PC-3 (cell line): ENCODE results near the gene PHF24. TPM values are rescaled to one million over a fixed set of nuclear protein-coding genes. Genes with fewer than 3 reads are reported as not detected.

ENCODE experiments used
- ATAC-seq: fragments of 200-7000 bp; cut with Tn5 transposase; 2 replicates; pipeline ENCODE4 v1.9.1; 2020; ENCODE audit warnings: mild to moderate bottlenecking, moderate library complexity
- BruUV-seq: library from RNA; stranded (reverse); fragments of 400-500 nt; replicated peaks from 2 replicates; lab custom pipeline; 2021; lab: Mats Ljungman, UMichigan
- CTCF ChIA-PET: fragments of 300-600 bp; sonication (Branson Sonifier 250); formaldehyde crosslinking; loops from one replicate; lab custom pipeline; 2022; ENCODE audit warnings: antibody characterized with exemption; lab: Charles Lee
- POLR2A ChIA-PET: fragments of 300-600 bp; sonication (Branson Sonifier 250); formaldehyde crosslinking; loops from one replicate; lab custom pipeline; 2022; ENCODE audit warnings: antibody characterized with exemption; ENCODE audit not compliant: unreplicated experiment; lab: Charles Lee
- DNase-seq: peaks from one replicate; pipeline ENCODE4 v3.0.0-alpha.2; 2015
- H2AFZ ChIP-seq: fragments of 300-600 bp; sonication (generic); 2 replicates; pipeline ENCODE4 v1.6.0; 2016; ENCODE audit warnings: antibody characterized with exemption, low read length
- H3F3A ChIP-seq: fragments of 300-600 bp; sonication (generic); one replicate; pipeline ENCODE4 v1.6.0; 2017; ENCODE audit warnings: antibody characterized with exemption, low read length, control low read depth, mild to moderate bottlenecking; ENCODE audit not compliant: unreplicated experiment
- H3K27ac ChIP-seq: fragments of 300-600 bp; sonication (generic); 2 replicates; pipeline ENCODE4 v1.5.1; 2016; ENCODE audit warnings: mild to moderate bottlenecking, low read length
- H3K27me3 ChIP-seq: fragments of 300-600 bp; sonication (generic); 2 replicates; pipeline ENCODE4 v1.6.1; 2016; ENCODE audit warnings: low read length, mixed read lengths
- H3K36me3 ChIP-seq: fragments of 300-600 bp; sonication (generic); 2 replicates; pipeline ENCODE4 v1.6.1; 2016; ENCODE audit warnings: low read depth, mixed run types, low read length, mixed read lengths
- H3K4me1 ChIP-seq: fragments of 300-600 bp; sonication (generic); 2 replicates; pipeline ENCODE4 v1.5.1; 2016; ENCODE audit warnings: low read length; ENCODE audit not compliant: insufficient read depth
- H3K4me2 ChIP-seq: fragments of 300-600 bp; sonication (generic); 2 replicates; pipeline ENCODE4 v1.6.0; 2016; ENCODE audit warnings: low read length
- H3K4me3 ChIP-seq: fragments of 300-600 bp; sonication (generic); 2 replicates; pipeline ENCODE4 v1.5.1; 2016; ENCODE audit warnings: mild to moderate bottlenecking, low read length, mixed read lengths
- H3K79me2 ChIP-seq: fragments of 300-600 bp; sonication (generic); 2 replicates; pipeline ENCODE4 v1.6.1; 2017; ENCODE audit warnings: low read length, mixed read lengths
- H3K9ac ChIP-seq: fragments of 300-600 bp; sonication (generic); 2 replicates; pipeline ENCODE4 v1.6.0; 2016; ENCODE audit warnings: mild to moderate bottlenecking, low read length
- H3K9me2 ChIP-seq: fragments of 300-600 bp; sonication (generic); replicated peaks from 2 replicates; pipeline ENCODE4 v1.6.1; 2016; ENCODE audit warnings: mixed run types, low read length, mixed read lengths
- H3K9me3 ChIP-seq: fragments of 300-600 bp; sonication (generic); 2 replicates; pipeline ENCODE4 v1.6.1; 2016; ENCODE audit warnings: low read length, mixed read lengths
- H4K20me1 ChIP-seq: fragments of 300-600 bp; sonication (generic); 2 replicates; pipeline ENCODE4 v1.6.1; 2016; ENCODE audit warnings: low read length, mixed read lengths
- CTCF ChIP-seq: fragments of 300-600 bp; sonication (generic); conservative IDR thresholded peaks from 2 replicates; pipeline ENCODE4 v1.5.1; 2017; ENCODE audit warnings: antibody characterized with exemption, low read depth, mild to moderate bottlenecking, low read length
- EZH2 ChIP-seq: fragments of 300-600 bp; sonication (generic); IDR thresholded peaks from one replicate; pipeline ENCODE4 v1.6.1; 2017; ENCODE audit warnings: antibody characterized with exemption, mild to moderate bottlenecking, low read length; ENCODE audit not compliant: unreplicated experiment
- EZH2phosphoT487 ChIP-seq: fragments of 300-600 bp; sonication (generic); IDR thresholded peaks from 2 replicates; pipeline ENCODE4 v1.6.1; 2018; ENCODE audit warnings: mild to moderate bottlenecking, antibody characterized with exemption, low read length, borderline replicate concordance
- intact Hi-C: fragments of 100-400 bp; cut with micrococcal nuclease; formaldehyde crosslinking; loops from 2 replicates; pipeline ENCODE4 v1.9.0; 2023
- total RNA-seq: library from RNA; depleted of rRNA; stranded (reverse); fragments of >200 nt; gene quantifications from 2 replicates; pipeline ENCODE4 v1.2.3, GENCODE V29; 2014

PHF24 gene
- total RNA-seq, 1 experiment from 2014 or later, result not detected

GRCh38 chr9:34982361-34982760 is 24.3 kb downstream of the PHF24 start:
- ChIA-PET POLR2A (no interaction called here), CTCF (no interaction called here)
- Histone ChIP-seq H3K9me3 (no peaks in the 10 kb centered on the region), H3F3A (no peaks in the 10 kb centered on the region), H3K27ac (no peak overlapping the region), H3K9ac (no peak overlapping the region), H2AFZ (no peak overlapping the region), H3K4me1 (no peaks in the 10 kb centered on the region), H3K36me3 (no peaks in the 10 kb centered on the region), H3K79me2 (no peaks in the 10 kb centered on the region), H3K4me2 (no peak overlapping the region), H4K20me1 (no peaks in the 10 kb centered on the region), H3K27me3 (peaks cover 15% of the 10 kb centered on the region; the same call in 1 of the 2 replicates), H3K9me2 (no peaks in the 10 kb centered on the region), H3K4me3 (no peak overlapping the region)
- no peak for ATAC-seq
- no peak for DNase-seq
- BruUV-seq, result no TSS peak
- no peak for TF ChIP-seq CTCF
- TF ChIP-seq EZH2phosphoT487, result no peak
- no peak for TF ChIP-seq EZH2
- intact Hi-C loops, result no loop called here

DNA sequence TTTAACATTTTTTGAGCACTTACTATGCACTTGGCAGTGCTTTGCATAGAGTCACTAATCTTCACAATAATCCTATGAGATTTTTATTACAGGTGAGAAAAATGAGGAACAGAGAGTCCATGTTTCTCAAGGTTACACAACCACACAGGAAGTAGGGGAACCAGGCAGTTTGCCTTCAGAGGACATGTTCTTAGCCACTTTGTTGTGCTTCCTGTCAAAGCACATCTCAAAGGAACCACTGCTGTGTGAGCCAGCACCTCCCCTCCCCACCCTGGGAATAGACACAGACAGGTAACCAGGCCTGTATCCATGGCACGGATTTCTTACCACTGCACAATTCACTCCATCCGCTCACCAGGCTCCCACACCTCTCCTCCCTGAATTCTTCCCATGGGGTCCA is 25.1 kb downstream of the PHF24 start:
- no peaks in the 10 kb centered on the region for H3F3A ChIP-seq
- H3K4me1 ChIP-seq, result no peaks in the 10 kb centered on the region
- CTCF ChIA-PET, result interaction anchor here (0.6 kb wide), 1 partner anchor 69 kb away, joined by 5 read pairs; no protein-coding TSS in a partner anchor
- DNase-seq, result no peak
- no peak overlapping the region for H3K4me2 ChIP-seq
- H3K9me3 ChIP-seq, result no peaks in the 10 kb centered on the region
- H3K9ac ChIP-seq, result no peak overlapping the region
- H3K27ac ChIP-seq, result no peak overlapping the region
- H3K4me3 ChIP-seq, result no peak overlapping the region
- H3K79me2 ChIP-seq, result no peaks in the 10 kb centered on the region
- TF ChIP-seq CTCF (no peak), EZH2phosphoT487 (no peak), EZH2 (no peak)
- 0 out of 2 replicates have a peak, but pooled peaks cover 12% of the 10 kb centered on the region for H3K27me3 ChIP-seq
- H4K20me1 ChIP-seq, result no peaks in the 10 kb centered on the region
- H3K36me3 ChIP-seq, result no peaks in the 10 kb centered on the region
- ATAC-seq, result no peak
- H3K9me2 ChIP-seq, result no peaks in the 10 kb centered on the region
- intact Hi-C loops, result no loop called here
- BruUV-seq, result no TSS peak
- H2AFZ ChIP-seq, result no peak overlapping the region
- POLR2A ChIA-PET, result no interaction called here

DNA sequence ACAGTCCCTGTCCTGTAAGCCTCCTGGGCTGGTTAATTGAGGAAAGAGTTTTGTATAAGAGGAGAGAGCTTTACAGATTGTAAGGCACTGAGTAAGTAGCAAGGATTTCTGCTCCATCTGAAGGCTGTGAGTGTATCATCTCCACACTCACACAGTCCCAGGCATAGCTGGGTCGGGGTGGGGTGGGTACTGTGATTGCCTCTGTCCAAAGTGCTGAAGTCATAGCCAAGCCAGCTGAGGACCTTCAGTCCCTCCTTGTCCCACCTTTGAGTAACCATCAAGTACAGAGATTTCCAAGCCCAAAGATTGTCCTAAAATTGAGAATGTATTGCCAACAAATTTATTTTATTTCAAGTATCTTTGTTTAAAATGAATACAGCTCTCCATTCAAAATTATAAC is 26.0 kb downstream of the PHF24 start:
- Histone ChIP-seq H3K27ac (no peak overlapping the region), H3K9me2 (no peaks in the 10 kb centered on the region), H3K9ac (no peak overlapping the region), H4K20me1 (no peaks in the 10 kb centered on the region), H3K4me1 (no peaks in the 10 kb centered on the region; the same call in 1 of the 2 replicates), H2AFZ (no peak overlapping the region), H3K4me2 (no peak overlapping the region), H3F3A (no peaks in the 10 kb centered on the region), H3K79me2 (no peaks in the 10 kb centered on the region), H3K9me3 (no peaks in the 10 kb centered on the region), H3K4me3 (no peak overlapping the region), H3K36me3 (no peaks in the 10 kb centered on the region), H3K27me3 (0 out of 2 replicates have a peak, but pooled peaks cover 6% of the 10 kb centered on the region)
- TF ChIP-seq EZH2, result no peak
- no peak for TF ChIP-seq CTCF
- TF ChIP-seq EZH2phosphoT487, result no peak
- peak; percentile 40 for DNase-seq
- intact Hi-C loops, result loop anchor here (2.0 kb wide), 1 partner anchor 81 kb away; no protein-coding TSS in a partner anchor
- CTCF ChIA-PET, result interaction anchor here (1.9 kb wide), 1 partner anchor 85 kb away, joined by 13 read pairs; no protein-coding TSS in a partner anchor
- POLR2A ChIA-PET, result no interaction called here
- BruUV-seq, result no TSS peak
- ATAC-seq, result no peak
